HCT116 (cell line): ENCODE results near the gene CASR. TPM values are rescaled to one million over a fixed set of nuclear protein-coding genes. Genes with fewer than 3 reads are reported as not detected.

Experiments
- ATF3 ChIP-seq: IDR thresholded peaks from 2 replicates; pipeline ENCODE4 v1.6.1; 2012
- EGR1 ChIP-seq: IDR thresholded peaks from 2 replicates; pipeline ENCODE4 v1.6.1; 2012; ENCODE audit warnings: low read depth
- EZH2phosphoT487 ChIP-seq: fragments of 200-600 bp; IDR thresholded peaks from 2 replicates; pipeline ENCODE4 v1.6.1; 2018; ENCODE audit warnings: antibody characterized with exemption, borderline replicate concordance
- JUND ChIP-seq: IDR thresholded peaks from 2 replicates; pipeline ENCODE4 v1.6.1; 2012
- MAX ChIP-seq: IDR thresholded peaks from 2 replicates; pipeline ENCODE4 v1.6.1; 2012
- POLR2A ChIP-seq: IDR thresholded peaks from 2 replicates; pipeline ENCODE4 v1.7.0; 2011; ENCODE audit warnings: borderline replicate concordance; ENCODE audit not compliant: insufficient read depth, insufficient read length; ENCODE audit errors: extremely low read depth
- REST ChIP-seq: IDR thresholded peaks from 2 replicates; pipeline ENCODE4 v1.6.1; 2012; ENCODE audit warnings: low read depth
- ZBTB33 ChIP-seq: IDR thresholded peaks from 2 replicates; pipeline ENCODE4 v1.6.1; 2011; ENCODE audit warnings: mild to moderate bottlenecking, low read length, moderate library complexity; ENCODE audit not compliant: insufficient replicate concordance; ENCODE audit errors: extremely low read depth
- ZNF274 ChIP-seq: fragments of 200-500 bp; sonication (Bioruptor generic); IDR thresholded peaks from 2 replicates; pipeline ENCODE4 v1.6.1; 2014; ENCODE audit warnings: mild to moderate bottlenecking, low read depth, low read length, inconsistent platforms
- total RNA-seq: library from RNA; stranded (reverse); gene quantifications from one replicate; pipeline ENCODE4 v1.2.1, GENCODE V29; 2021; ENCODE audit not compliant: unreplicated experiment

Gene CASR
- total RNA-seq, 1 experiment from 2014 or later = not detected

GRCh38 chr3:122301063-122301462 is 117.6 kb downstream of the CASR start (continued):
- TF ChIP-seq ZBTB33 (no peak), ZNF274 (no peak), EZH2phosphoT487 (no peak), POLR2A (no peak), JUND (no peak), REST (no peak), ATF3 (no peak), EGR1 (no peak), MAX (no peak)
